ENCODE results near the gene WDR18.

The WDR18 gene

DNA sequence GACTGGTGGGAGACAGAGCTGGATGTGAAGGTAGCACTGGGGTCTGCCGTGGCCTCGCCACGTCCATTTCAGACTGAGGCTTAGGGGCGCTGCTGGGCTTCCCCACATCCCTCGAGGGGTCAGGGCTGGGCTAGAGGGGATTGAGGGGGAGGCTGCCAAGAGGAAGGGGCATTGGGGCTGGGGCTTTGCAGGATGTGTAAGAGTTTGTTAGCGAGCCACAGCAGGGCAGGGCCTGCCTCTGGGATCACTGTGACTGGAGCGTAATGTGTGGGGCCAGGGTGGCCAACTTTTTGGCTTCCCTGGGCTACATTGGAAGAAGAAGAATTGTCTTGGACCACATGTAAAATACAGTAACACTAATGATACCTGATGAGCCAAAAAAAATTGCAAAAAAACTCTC lies 44.2 kb upstream of the WDR18 start:
- TF ChIP-seq, protein P1, sequence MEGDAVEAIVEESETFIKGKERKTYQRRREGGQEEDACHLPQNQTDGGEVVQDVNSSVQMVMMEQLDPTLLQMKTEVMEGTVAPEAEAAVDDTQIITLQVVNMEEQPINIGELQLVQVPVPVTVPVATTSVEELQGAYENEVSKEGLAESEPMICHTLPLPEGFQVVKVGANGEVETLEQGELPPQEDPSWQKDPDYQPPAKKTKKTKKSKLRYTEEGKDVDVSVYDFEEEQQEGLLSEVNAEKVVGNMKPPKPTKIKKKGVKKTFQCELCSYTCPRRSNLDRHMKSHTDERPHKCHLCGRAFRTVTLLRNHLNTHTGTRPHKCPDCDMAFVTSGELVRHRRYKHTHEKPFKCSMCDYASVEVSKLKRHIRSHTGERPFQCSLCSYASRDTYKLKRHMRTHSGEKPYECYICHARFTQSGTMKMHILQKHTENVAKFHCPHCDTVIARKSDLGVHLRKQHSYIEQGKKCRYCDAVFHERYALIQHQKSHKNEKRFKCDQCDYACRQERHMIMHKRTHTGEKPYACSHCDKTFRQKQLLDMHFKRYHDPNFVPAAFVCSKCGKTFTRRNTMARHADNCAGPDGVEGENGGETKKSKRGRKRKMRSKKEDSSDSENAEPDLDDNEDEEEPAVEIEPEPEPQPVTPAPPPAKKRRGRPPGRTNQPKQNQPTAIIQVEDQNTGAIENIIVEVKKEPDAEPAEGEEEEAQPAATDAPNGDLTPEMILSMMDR (IDR thresholded peaks at IDR 0.05; ENCODE audit: extremely low read depth, missing control alignments): no peak
- no peak for DNase-seq (ENCODE audit: low spot score)

DNA sequence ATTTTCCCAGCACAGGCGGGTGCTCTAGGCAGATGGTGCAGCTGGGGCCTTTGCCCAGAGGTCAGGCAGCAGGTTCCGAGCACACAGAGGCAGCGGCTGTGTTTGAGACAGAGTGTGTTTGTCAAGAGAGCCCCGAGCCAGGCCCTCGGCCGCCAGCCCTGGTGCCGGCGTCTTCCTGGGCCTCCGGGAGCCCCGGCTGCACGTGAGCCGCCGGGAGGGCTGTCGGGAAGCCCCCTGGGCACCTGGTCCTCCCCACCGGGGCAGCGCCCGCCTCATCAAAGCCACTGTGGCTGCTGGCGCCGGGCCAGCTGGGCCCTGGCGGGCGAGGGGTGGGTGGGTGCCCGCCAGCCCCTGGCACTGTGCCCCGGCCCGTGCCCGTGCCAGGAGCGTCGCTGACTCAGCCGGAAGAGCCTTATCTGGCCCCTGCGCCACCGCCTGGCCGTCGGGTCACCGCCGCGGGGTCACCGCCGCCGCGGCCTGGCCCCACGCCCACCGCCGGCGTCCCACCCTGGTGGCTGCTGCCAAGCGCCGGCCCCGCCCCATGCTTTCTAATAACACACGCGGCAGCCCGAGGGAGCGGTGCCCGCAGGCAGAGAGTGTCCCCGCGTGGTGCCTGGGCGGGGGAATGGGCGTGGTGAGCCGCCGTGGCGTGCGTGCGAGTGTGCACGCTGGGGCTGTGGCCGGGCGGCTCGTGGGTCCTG lies 43.4 kb upstream of the WDR18 start:
- peak; percentile 64 for DNase-seq (ENCODE audit: low spot score)
- TF ChIP-seq, protein P1 (IDR thresholded peaks at IDR 0.05; ENCODE audit: extremely low read depth, missing control alignments): no peak

DNA sequence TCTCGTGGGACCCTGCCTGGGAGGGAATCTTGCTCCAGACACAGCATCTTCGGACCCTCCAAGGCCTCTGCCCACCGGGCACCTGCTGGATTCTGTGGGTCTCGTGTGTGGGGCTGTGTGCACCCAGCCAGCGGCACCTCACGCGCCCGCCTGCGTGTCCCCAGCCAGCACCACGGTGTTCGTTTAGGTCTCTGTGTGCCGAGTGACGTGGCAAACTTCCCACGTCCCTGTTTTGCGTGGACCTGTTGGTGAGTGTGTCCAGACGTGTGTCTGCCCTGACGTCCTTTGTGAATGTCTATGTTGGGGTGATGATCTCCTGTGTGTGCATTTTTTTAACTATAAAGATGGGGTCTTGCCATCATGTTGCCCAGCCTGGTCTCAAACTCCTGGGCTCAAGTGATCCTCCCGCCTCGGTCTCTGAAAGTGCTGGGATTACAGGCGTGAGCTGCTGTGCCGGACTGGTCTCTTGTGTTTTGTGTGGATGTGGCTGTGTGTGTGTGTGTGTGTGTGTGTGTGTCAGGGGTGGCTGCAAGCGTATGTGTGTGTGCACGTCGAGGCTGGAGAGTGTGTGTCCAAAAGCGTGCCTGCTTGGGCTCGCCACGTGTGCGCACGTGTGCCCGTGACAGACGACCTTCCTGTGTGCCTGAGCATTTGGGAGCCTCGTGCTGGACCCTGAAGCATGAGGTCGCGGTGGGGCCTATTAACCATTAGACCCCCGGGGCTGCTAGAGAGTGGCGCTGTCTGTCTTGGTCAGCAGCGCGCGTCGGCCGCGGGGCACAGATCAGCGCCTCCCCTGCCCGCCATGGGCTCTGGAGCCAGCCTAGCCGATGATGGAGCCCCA lies 42.6 kb upstream of the WDR18 start:
- no peak for DNase-seq (ENCODE audit: low spot score)
- TF ChIP-seq, protein P1 (IDR thresholded peaks at IDR 0.05; ENCODE audit: extremely low read depth, missing control alignments): no peak

DNA sequence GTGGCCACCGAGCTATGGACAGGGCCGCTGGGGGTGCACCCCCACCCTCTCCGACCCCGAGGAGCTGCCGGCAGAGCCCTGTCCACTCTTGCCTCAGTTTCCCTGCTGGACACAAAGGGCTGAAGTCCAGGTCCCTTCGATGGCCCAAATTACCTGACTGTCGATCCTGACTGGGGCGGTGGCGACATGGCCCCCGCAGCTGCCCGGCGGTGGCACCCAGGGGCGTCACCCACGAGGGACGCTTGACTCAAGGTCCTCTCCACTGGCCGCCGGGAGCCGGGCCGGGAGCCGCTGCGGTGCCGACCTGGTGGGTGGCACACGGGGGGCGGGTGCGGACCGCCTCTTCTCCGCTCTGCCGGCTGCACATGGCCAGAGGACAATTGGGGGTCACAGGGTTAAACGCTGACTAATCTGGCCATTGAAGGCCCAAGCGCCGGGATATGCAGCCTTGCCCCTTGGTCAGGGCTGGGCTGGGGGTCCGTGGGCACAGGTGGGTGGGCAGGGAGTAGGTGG lies 42.0 kb upstream of the WDR18 start:
- no peak for DNase-seq (ENCODE audit: low spot score)
- TF ChIP-seq, protein P1 (IDR thresholded peaks at IDR 0.05; ENCODE audit: extremely low read depth, missing control alignments): no peak

DNA sequence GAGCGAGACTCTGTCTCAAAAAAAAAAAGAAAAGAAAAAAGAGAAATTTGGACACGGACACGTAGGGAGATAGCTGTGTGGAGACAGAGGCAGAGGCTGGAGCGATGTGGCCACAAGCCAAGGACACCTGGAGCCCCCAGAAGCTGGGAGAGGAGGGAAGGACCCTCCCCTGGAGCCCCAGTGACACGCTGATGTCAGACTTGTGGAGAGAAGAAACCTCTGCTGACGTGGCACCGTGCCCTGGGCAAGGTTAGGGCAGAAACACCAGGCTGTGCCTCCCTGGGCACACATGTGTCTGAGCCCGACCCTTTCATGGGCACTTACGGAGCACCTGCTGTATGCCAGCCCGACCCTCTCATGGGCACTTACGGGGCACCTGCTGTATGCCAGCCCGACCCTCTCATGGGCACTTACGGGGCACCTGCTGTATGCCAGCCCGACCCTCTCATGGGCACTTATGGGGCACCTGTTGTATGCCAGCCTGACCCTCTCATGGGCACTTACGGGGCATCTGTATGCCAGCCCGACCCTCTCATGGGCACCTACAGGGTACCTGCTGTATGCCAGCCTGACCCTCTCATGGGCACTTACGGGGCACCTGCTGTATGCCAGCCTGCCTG lies 40.5 kb upstream of the WDR18 start:
- TF ChIP-seq, protein P1 (IDR thresholded peaks at IDR 0.05; ENCODE audit: extremely low read depth, missing control alignments): no peak
- DNase-seq (ENCODE audit: low spot score): no peak

DNA sequence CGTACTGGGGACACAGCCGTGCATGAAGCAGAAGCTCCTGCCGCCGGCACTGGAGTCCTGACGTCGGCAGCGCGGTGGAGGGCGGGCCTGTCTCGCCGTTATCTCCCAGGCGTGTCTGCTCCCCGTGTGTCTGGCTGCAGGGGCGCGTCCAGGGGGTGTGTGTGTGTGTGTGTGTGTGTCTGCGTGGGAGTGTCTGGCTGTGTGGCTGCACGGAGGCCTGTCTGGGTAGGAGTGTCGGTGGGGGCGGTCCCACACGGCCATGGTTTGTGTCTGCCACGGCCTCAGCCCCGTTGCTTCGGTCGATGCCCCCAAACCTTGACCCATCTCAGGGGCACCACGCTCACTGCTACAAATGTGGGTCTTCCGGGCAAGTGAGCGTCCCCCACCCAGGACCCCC lies 40.0 kb upstream of the WDR18 start:
- DNase-seq (ENCODE audit: low spot score): no peak
- TF ChIP-seq, protein P1 (IDR thresholded peaks at IDR 0.05; ENCODE audit: extremely low read depth, missing control alignments): no peak

Data from GM20000 (cell line).